K562 (cell line): ENCODE data around the gene COX6A1. TPM values are rescaled to one million over a fixed set of nuclear protein-coding genes. Genes with fewer than 3 reads are reported as not detected.
A peak's percentile ranks its signal among the peaks of the same experiment; 100 is the strongest.

Experiments
- ATAC-seq: fragments of 200-7000 bp; cut with Tn5 transposase; 3 replicates; pipeline ENCODE4 v1.9.1; 2020; ENCODE audit warnings: moderate library complexity
- BruUV-seq: library from RNA; stranded (reverse); fragments of 400-500 nt; replicated peaks from 2 replicates; lab custom pipeline; 2021; lab: Mats Ljungman, UMichigan
- CTCF ChIA-PET: fragments of 300-600 bp; formaldehyde crosslinking; extraction: SDS; loops from one replicate; lab custom pipeline; 2021; ENCODE audit warnings: low intra/inter-chr PET ratio; lab: Yijun Ruan, JAX
- POLR2A ChIA-PET: fragments of 300-600, 350-650 bp; sonication (Branson Sonifier 250); formaldehyde crosslinking; extraction: SDS; loops from one replicate; lab custom pipeline; 2021; ENCODE audit warnings: antibody characterized with exemption, inconsistent platforms; lab: Yijun Ruan, JAX
- DNase-seq, 4 experiments: peaks; one replicate each; pipeline versions ENCODE4 v3.0.0 to v3.0.0-alpha.2; 2011 to 2018; ENCODE audit warnings: low spot score in 3 of 4, mixed read lengths in 3 of 4; ENCODE audit errors: extremely low read depth in 1 of 4
- FAIRE-seq: peaks from 2 replicates; lab custom pipeline; 2011; peaks lifted over from hg19 to GRCh38; lab: Jason Lieb, UNC
- H2AFZ ChIP-seq: 2 replicates; pipeline ENCODE4 v1.6.0; 2011; ENCODE audit warnings: low read depth, low read length, control low read depth, inconsistent platforms
- H3K27ac ChIP-seq: fragments of 200-600 bp; 3 replicates; pipeline ENCODE4 v1.8.0; 2011; ENCODE audit warnings: low read depth, mild to moderate bottlenecking, control low read depth, inconsistent platforms, low read length, moderate library complexity, mixed read lengths; ENCODE audit errors: extremely low read depth
- H3K27me3 ChIP-seq, 2 experiments: fragments of 300-600 bp in 1 of 2; 2 replicates in 1 of 2; 3 replicates in 1 of 2; pipeline versions ENCODE4 v1.6.0 to v1.8.0; 2011; ENCODE audit warnings: inconsistent platforms in 2 of 2, low read length in 2 of 2, mild to moderate bottlenecking in 1 of 2, mixed read lengths in 1 of 2, moderate library complexity in 1 of 2; ENCODE audit not compliant: control insufficient read depth in 2 of 2, insufficient read depth in 2 of 2
- H3K36me3 ChIP-seq: fragments of 300-600 bp; 3 replicates; pipeline ENCODE4 v1.8.0; 2011; ENCODE audit warnings: mild to moderate bottlenecking, low read length, inconsistent platforms; ENCODE audit not compliant: control insufficient read depth, insufficient read depth
- H3K4me1 ChIP-seq, 2 experiments: fragments of 200-600 bp in 1 of 2; replicated peaks in 1 of 2; 2 replicates in 1 of 2; 3 replicates in 1 of 2; pipeline versions ENCODE4 v1.5.1 to v1.8.0; 2011; ENCODE audit warnings: inconsistent platforms in 2 of 2, low read length in 2 of 2, mild to moderate bottlenecking in 1 of 2, mixed read lengths in 1 of 2, moderate library complexity in 1 of 2; ENCODE audit not compliant: control insufficient read depth in 2 of 2, insufficient read depth in 2 of 2
- H3K4me2 ChIP-seq: 2 replicates; pipeline ENCODE4 v1.6.1; 2011; ENCODE audit warnings: low read length, control low read depth, inconsistent platforms, mixed read lengths; ENCODE audit not compliant: insufficient read depth
- H3K4me3 ChIP-seq: fragments of 200-600 bp; sonication (generic), shearing (Covaris generic); 2 replicates; pipeline ENCODE4 v1.5.1; 2016; ENCODE audit warnings: control low read depth, inconsistent platforms
- H3K79me2 ChIP-seq: fragments of 200-600 bp; 3 replicates; pipeline ENCODE4 v1.8.0; 2011; ENCODE audit warnings: low read length, inconsistent platforms; ENCODE audit not compliant: control insufficient read depth, insufficient read depth
- H3K9ac ChIP-seq, 2 experiments: 2 replicates each; pipeline versions ENCODE4 v1.6.0 to v1.6.1; 2011; ENCODE audit warnings: low read depth in 2 of 2, low read length in 2 of 2, control low read depth in 1 of 2, inconsistent platforms in 1 of 2, mild to moderate bottlenecking in 1 of 2, mixed read lengths in 1 of 2; ENCODE audit not compliant: insufficient read depth in 1 of 2
- H3K9me1 ChIP-seq: one replicate; pipeline ENCODE4 v1.6.0; 2011; ENCODE audit warnings: inconsistent platforms, mild to moderate bottlenecking, low read length, moderate library complexity; ENCODE audit not compliant: control insufficient read depth, insufficient read depth
- H3K9me3 ChIP-seq: replicated peaks from 2 replicates; pipeline ENCODE4 v1.5.1; 2011; ENCODE audit warnings: low read depth, low read length, inconsistent platforms; ENCODE audit not compliant: control insufficient read depth, insufficient read depth
- H4K20me1 ChIP-seq: replicated peaks from 2 replicates; pipeline ENCODE4 v1.6.1; 2011; ENCODE audit warnings: low read length, inconsistent platforms, mixed read lengths; ENCODE audit not compliant: control insufficient read depth, insufficient read depth
- ATF7 ChIP-seq: fragments of 450-650 bp; IDR thresholded peaks from 2 replicates; pipeline ENCODE4 v1.7.1; 2014; ENCODE audit warnings: mild to moderate bottlenecking, moderate library complexity
- BCOR ChIP-seq: fragments of 450-650 bp; IDR thresholded peaks from 2 replicates; pipeline ENCODE4 v1.6.1; 2016
- CHD4 ChIP-seq: fragments of 200-600 bp; sonication (generic); IDR thresholded peaks from 3 replicates; pipeline ENCODE4 v1.6.1; 2012; ENCODE audit warnings: low read depth, mild to moderate bottlenecking, mixed read lengths, low read length, inconsistent platforms; ENCODE audit not compliant: insufficient read depth, insufficient replicate concordance, poor library complexity, severe bottlenecking
- ERF ChIP-seq: fragments of 450-650 bp; formaldehyde crosslinking; IDR thresholded peaks from 2 replicates; pipeline ENCODE4 v1.4.0; 2020; ENCODE audit warnings: mild to moderate bottlenecking, mixed read lengths
- HOXB6 ChIP-seq: fragments of 250-450 bp; sonication (Bioruptor Pico); IDR thresholded peaks from 2 replicates; pipeline ENCODE4 v1.5.1; 2022; ENCODE audit warnings: mild to moderate bottlenecking, borderline replicate concordance
- KDM1A ChIP-seq, 2 experiments: fragments of 450-650 bp; IDR thresholded peaks; 2 replicates each; pipeline ENCODE4 v1.6.1; 2016; ENCODE audit warnings: mild to moderate bottlenecking in 2 of 2
- POLR2AphosphoS5 ChIP-seq: IDR thresholded peaks from 2 replicates; pipeline ENCODE4 v1.6.1; 2011; ENCODE audit warnings: mild to moderate bottlenecking, low read depth, low read length, moderate library complexity; ENCODE audit not compliant: control insufficient read depth, insufficient read depth
- RBM25 ChIP-seq: fragments of 200-400 bp; formaldehyde crosslinking; IDR thresholded peaks from 2 replicates; pipeline ENCODE4 v1.6.1; 2018; ENCODE audit warnings: low read length, low read depth, moderate library complexity; ENCODE audit not compliant: severe bottlenecking
- RCOR1 ChIP-seq, 2 experiments: IDR thresholded peaks; 2 replicates each; pipeline ENCODE4 v1.6.1; 2012; ENCODE audit warnings: low read depth in 2 of 2, low read length in 2 of 2, borderline replicate concordance in 1 of 2, improper control_type of control experiment in 1 of 2
- ZNF165 ChIP-seq: fragments of 250-450 bp; sonication (Bioruptor Pico); IDR thresholded peaks from 2 replicates; pipeline ENCODE4 v1.4.0; 2020; ENCODE audit warnings: borderline replicate concordance
- WGBS: fragments of 100-300 bp; shearing (Covaris generic); methylation state at CpG from one replicate; pipeline ENCODE4 v1.1.6; 2016; ENCODE audit warnings: low coverage, mixed read lengths; ENCODE audit not compliant: insufficient coverage; ENCODE audit errors: missing lambda C conversion rate; 5-methylcytosine and 5-hydroxymethylcytosine counted together
- in situ Hi-C: fragments of 300-500 bp; cut with MboI; formaldehyde crosslinking; loops from 4 replicates; pipeline ENCODE4 v1.15.0; 2018; ENCODE audit warnings: inconsistent platforms, mixed read lengths
- intact Hi-C: fragments of 100-400 bp; cut with micrococcal nuclease; formaldehyde crosslinking; loops from 2 replicates; pipeline ENCODE4 v1.14.2; 2022
- polyA plus RNA-seq, 8 experiments: library from polyadenylated mRNA; depleted of rRNA in 4 of 8; stranded (reverse) in 5 of 8; unstranded in 3 of 8; fragments of >200 nt; fragmentation: Nextera tagmentation in 2 of 8; fragmentation: Illumina TruSeq in 1 of 8; extraction: Ambion mirVana in 2 of 8; extraction: Trizol in 1 of 8; gene quantifications; 2 replicates each; pipeline versions ENCODE4 v1.2.1 to v1.2.3, GENCODE V29; 2011 to 2014; ENCODE audit warnings: inconsistent platforms in 1 of 8, missing spikeins in 1 of 8
- total RNA-seq, 7 experiments: library from RNA; depleted of rRNA in 6 of 7; stranded (reverse); fragments of >200 nt in 6 of 7; fragmentation: Illumina TruSeq in 2 of 7; extraction: Trizol in 2 of 7; gene quantifications; 2 replicates each; pipeline versions ENCODE4 v1.2.1 to v1.2.3, GENCODE V29; 2011 to 2021; ENCODE audit warnings: low replicate concordance in 1 of 7
- TF ChIP-seq, protein P1 (sequence below), 2 experiments: fragments of 450-650 bp in 1 of 2; sonication (generic) in 1 of 2; formaldehyde crosslinking in 1 of 2; IDR thresholded peaks in 1 of 2; conservative IDR thresholded peaks in 1 of 2; 2 replicates each; pipeline versions ENCODE4 v1.6.1 to v1.8.1; 2016 to 2023; ENCODE audit warnings: mild to moderate bottlenecking in 2 of 2, moderate library complexity in 2 of 2, inconsistent platforms in 1 of 2, missing genetic modification reagents in 1 of 2

COX6A1 gene
- total and polyA plus RNA-seq, 9 of the 15 experiments (the other 6 are each of a cell fraction or from before 2014, with no cell fraction given) = 414 to 4,142 (median 931) TPM

DNA sequence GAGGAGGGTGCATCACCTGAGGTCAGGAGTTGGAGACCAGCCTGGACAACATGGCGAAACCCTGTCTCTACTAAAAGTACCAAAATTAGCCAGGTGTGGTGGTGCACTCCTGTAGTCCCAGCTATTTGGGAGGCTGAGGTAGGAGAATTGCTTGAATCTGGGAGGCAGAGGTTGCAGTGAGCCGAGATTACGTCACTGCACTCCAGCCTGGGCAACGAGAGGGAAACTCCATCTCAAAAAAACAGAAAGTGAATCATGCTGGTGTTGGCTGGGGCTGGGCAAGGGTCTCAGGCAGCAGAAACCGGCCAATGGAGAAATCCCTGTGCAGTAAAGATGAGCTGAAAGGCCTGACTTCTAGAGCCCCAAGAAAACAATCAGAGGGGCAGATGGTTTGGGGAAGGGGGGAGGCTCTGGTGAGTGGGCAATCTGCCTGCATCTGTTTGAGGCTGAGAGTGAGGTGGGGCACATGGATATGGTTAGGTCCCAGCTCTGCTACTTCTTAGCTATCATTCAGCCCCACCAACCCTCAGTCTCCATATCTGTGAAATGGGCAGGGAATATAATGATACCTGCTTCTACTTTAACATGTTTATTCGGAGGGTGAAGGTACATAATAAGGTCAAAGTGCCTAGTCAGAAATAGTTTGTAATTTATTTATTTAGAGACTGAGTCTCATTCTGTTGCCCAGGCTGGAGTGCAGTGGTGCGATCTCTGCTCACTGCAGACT is 21.3 kb upstream of the COX6A1 start:
- H3K27ac ChIP-seq = no peak overlapping the region
- intact Hi-C loops (no loop called here), in situ Hi-C loops (no loop called here)
- no peak for DNase-seq
- H2AFZ ChIP-seq = no peak overlapping the region
- peaks cover 0 to 4% of the 10 kb centered on the region in 2 experiments; a peak in 1 of 5 replicates for H3K4me1 ChIP-seq
- ChIA-PET POLR2A (interaction anchor here (0.5 to 1.3 kb wide), 2 partner anchors 39 to 42 kb away, joined by 3 read pairs; no protein-coding TSS in a partner anchor), CTCF (no interaction called here)
- no peak overlapping the region for H3K4me2 ChIP-seq
- ATAC-seq = no peak
- no peaks in the 10 kb centered on the region for H3K9me3 ChIP-seq
- H3K9ac ChIP-seq = no peak overlapping the region
- H3K79me2 ChIP-seq = no peaks in the 10 kb centered on the region
- WGBS = 14% methylated on average over 7 of the region's 7 CpGs
- BruUV-seq = no TSS peak
- TF ChIP-seq POLR2AphosphoS5 (no peak), ERF (no peak), KDM1A (IDR thresholded peaks at IDR 0.05) (peak in 1 of 2 experiments; percentile 28; a peak in 1 of 4 replicates), RCOR1 (IDR thresholded peaks at IDR 0.05; ENCODE audit: borderline replicate concordance in 1 of 2, low read depth in 2 of 2, low read length in 2 of 2) (0 out of 4 replicates have a peak, but pooled peaks of 1 of the 2 experiments have one; percentile 25), HOXB6 (CRISPR knock-in tag) (no peak), RBM25 (peak; percentile 84), CHD4 (peak; percentile 26), BCOR (peak; percentile 79), ATF7 (peak; percentile 36; the same call in 1 of the 2 replicates), ZNF165 (no peak)
- TF ChIP-seq, protein P1, sequence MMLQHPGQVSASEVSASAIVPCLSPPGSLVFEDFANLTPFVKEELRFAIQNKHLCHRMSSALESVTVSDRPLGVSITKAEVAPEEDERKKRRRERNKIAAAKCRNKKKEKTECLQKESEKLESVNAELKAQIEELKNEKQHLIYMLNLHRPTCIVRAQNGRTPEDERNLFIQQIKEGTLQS (IDR thresholded peaks at IDR 0.05) = peak; percentile 35; the same call in 1 of the 2 replicates
- TF ChIP-seq, protein P1 (CRISPR knock-in tag; conservative IDR thresholded peaks at IDR 0.05) = no peak
- H3K9me1 ChIP-seq = no peaks in the 10 kb centered on the region
- H4K20me1 ChIP-seq = no peaks in the 10 kb centered on the region
- peaks cover 16 to 21% of the 10 kb centered on the region in 2 experiments for H3K27me3 ChIP-seq
- no peak for FAIRE-seq
- H3K4me3 ChIP-seq = no peak overlapping the region
- H3K36me3 ChIP-seq = no peaks in the 10 kb centered on the region
